Left lobe of liver (tissue), 2 donors: ENCODE results near the gene CDH13. TPM values are rescaled to one million over a fixed set of nuclear protein-coding genes. Genes with fewer than 3 reads are reported as not detected.

Experiments used
- ATAC-seq: fragments of 200-7000 bp; cut with Tn5 transposase; one replicate; pipeline ENCODE4 v1.9.1; 2020; ENCODE audit warnings: mild to moderate bottlenecking, moderate library complexity
- DNase-seq: peaks from one replicate; pipeline ENCODE4 v3.0.0-alpha.2; 2020; ENCODE audit warnings: low spot score
- total RNA-seq: library from RNA; stranded (reverse); gene quantifications from one replicate; pipeline ENCODE4 v1.2.1, GENCODE V29; 2021
- donor health status: DM: no; HTN: no; CAD: no; lungs with moderate emphysema.
- donor health status: DM: no; HTN: yes; CAD: no.

CDH13 gene
- total RNA-seq, 1 donor from 2014 or later: 0.18 TPM

GRCh38 chr16:82625066-82625968 lies 1.5 kb upstream of the CDH13 start:
- DNase-seq: no peak
- no peak for ATAC-seq

- ATAC-seq: no peak
- no peak for DNase-seq
Measured at GRCh38 chr16:82628088-82628423, 1.3 kb downstream of the CDH13 start.

GRCh38 chr16:82628711-82629110 lies 1.9 kb downstream of the CDH13 start:
- no peak for DNase-seq
- ATAC-seq: no peak

GRCh38 chr16:82629441-82630027 lies 2.8 kb downstream of the CDH13 start:
- DNase-seq: no peak
- no peak for ATAC-seq

- DNase-seq (no peak), ATAC-seq (no peak)
Measured at GRCh38 chr16:82630219-82630618, 3.5 kb downstream of the CDH13 start.

- ATAC-seq (no peak), DNase-seq (no peak)
Measured at GRCh38 chr16:82630688-82631087, 3.9 kb downstream of the CDH13 start.

GRCh38 chr16:82631701-82632685 lies 5.2 kb downstream of the CDH13 start:
- no peak for ATAC-seq
- no peak for DNase-seq

GRCh38 chr16:82633964-82634600 lies 7.3 kb downstream of the CDH13 start:
- no peak for ATAC-seq

GRCh38 chr16:82634955-82635610 lies 8.3 kb downstream of the CDH13 start:
- ATAC-seq (no peak), DNase-seq (no peak)

More at GRCh38 chr16:82633964-82634600, 7.3 kb downstream of the CDH13 start:
- no peak for DNase-seq

- ATAC-seq: no peak
- DNase-seq: no peak
Measured at GRCh38 chr16:82636485-82636884, 9.7 kb downstream of the CDH13 start.

GRCh38 chr16:82636958-82637357 lies 10.2 kb downstream of the CDH13 start:
- ATAC-seq (no peak), DNase-seq (no peak)

- no peak for ATAC-seq
Measured at GRCh38 chr16:82638095-82638798, 11.5 kb downstream of the CDH13 start.

GRCh38 chr16:82639263-82639662 lies 12.5 kb downstream of the CDH13 start:
- no peak for DNase-seq
- no peak for ATAC-seq

More at GRCh38 chr16:82638095-82638798, 11.5 kb downstream of the CDH13 start:
- DNase-seq: no peak

- ATAC-seq (peak; percentile 99), DNase-seq (peak; percentile 57)
Measured at GRCh38 chr16:82639666-82640336, 13.0 kb downstream of the CDH13 start.

- DNase-seq (no peak), ATAC-seq (no peak)
Measured at GRCh38 chr16:82641336-82641984, 14.7 kb downstream of the CDH13 start.

GRCh38 chr16:82643136-82643535 lies 16.4 kb downstream of the CDH13 start:
- DNase-seq (no peak), ATAC-seq (no peak)

GRCh38 chr16:82643936-82644630 lies 17.3 kb downstream of the CDH13 start:
- ATAC-seq (no peak), DNase-seq (no peak)

- ATAC-seq (no peak), DNase-seq (no peak)
Measured at GRCh38 chr16:82646504-82646903, 19.7 kb downstream of the CDH13 start.
